Medulla oblongata (tissue), 1 donor: Measurements from ENCODE around the gene C12orf57.

Experiments used
- DNase-seq: peaks from one replicate; pipeline ENCODE4 v3.0.0-alpha.2; 2015; ENCODE audit errors: extremely low spot score

Gene C12orf57

DNA sequence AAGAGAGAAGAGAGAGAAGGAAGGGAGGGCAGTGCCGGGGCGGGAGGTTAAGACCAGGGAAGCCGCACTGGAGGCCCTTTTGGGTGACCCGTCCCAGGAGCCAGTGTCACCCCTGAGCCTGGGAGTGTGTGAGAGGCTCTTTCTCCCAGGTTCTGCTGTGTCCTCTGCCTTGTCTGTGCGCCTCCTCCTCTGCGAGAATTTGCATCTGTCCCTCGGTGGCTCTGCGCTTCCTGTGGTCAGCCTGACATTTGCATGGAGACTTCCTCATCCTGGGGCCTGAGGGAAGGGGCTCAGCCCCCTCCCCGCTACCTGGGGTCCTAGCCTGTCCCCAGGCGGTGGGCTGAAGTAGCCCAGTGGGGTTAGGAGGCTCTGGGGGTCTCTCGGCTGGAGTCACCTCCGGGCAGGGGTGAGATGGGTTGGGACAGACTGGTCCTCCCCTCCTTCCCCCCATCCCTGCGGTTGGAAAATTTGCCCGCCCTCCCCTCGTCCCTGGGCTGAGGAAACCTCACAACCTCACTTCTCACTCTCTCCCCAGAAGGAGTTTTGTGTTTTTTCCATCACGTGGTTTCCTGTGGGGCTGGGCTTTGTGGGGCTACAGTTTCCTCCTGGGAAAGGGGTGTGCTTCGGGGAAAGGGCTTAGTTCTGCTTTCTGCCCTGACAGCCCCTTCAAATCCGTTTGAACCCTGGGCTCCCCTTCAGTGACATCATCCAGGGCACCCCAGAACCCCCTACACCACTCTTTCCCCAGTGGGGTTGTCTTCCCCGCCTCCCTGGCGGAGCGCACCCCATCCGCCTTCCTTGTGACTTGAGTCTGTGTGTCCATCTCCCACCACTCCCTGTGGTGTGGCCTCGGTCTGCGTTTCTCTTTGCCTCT, 9.9 kb downstream of the C12orf57 start:
- DNase-seq = peak; percentile 89

DNA sequence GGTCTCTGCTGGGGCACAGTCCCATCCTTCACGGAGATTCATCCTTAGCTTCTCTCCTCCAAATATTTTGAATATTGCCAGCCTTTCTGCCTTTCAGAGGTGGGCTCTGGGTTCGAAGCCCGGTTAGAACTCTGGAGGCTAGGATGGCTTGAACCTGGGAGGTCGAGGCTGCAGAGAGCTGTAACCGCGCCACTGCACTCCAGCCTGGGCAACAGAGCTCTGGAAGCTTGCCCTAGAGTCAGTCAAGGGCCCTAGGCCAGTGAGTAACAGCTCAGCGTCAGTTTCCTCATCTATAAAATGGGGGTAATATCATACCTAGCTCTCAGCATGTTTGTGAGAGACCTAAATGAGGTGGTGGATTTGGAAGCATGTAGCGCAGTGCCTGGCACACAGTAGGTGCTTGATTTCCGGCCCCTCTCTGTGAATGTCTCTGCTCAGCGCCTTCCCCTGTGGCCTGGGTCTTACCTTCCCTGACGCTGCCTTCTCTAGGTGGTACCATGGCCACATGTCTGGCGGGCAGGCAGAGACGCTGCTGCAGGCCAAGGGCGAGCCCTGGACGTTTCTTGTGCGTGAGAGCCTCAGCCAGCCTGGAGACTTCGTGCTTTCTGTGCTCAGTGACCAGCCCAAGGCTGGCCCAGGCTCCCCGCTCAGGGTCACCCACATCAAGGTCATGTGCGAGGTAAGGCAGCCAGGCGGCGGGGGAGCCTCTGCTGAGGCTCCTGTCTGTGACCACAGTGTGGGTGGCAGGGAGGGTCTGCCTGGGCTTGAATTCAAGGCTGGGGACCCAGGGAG, 10.7 kb downstream of the C12orf57 start:
- DNase-seq = no peak

DNA sequence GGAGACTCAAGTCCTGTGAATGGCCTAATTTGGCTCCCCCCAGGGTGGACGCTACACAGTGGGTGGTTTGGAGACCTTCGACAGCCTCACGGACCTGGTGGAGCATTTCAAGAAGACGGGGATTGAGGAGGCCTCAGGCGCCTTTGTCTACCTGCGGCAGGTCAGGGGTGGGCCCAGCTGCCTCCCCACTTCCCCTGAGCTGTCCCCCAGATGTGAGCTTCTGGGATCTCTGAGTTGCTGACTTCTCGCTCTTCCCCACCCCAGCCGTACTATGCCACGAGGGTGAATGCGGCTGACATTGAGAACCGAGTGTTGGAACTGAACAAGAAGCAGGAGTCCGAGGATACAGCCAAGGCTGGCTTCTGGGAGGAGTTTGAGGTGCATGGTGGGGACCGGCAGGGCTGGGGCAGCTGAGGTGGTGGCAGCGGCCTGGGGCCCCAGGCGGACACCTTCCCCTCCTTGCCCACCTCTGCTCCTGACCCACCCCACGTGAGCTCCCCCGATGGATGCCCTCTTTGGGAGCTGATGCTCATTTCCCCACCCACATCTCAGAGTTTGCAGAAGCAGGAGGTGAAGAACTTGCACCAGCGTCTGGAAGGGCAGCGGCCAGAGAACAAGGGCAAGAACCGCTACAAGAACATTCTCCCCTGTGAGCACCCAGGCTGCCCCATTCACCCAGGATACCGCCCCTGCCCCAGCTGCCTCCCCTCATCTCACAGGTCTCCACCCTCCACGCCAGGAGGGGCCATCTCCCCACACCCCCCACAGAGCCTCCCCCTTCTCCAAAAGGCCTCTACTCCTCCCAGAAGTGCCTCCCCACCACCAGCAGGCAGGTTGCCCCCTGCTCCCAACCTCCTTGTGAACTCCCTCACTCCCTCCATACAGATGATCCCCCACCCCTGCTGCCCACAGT, 11.5 kb downstream of the C12orf57 start:
- DNase-seq = no peak

DNA sequence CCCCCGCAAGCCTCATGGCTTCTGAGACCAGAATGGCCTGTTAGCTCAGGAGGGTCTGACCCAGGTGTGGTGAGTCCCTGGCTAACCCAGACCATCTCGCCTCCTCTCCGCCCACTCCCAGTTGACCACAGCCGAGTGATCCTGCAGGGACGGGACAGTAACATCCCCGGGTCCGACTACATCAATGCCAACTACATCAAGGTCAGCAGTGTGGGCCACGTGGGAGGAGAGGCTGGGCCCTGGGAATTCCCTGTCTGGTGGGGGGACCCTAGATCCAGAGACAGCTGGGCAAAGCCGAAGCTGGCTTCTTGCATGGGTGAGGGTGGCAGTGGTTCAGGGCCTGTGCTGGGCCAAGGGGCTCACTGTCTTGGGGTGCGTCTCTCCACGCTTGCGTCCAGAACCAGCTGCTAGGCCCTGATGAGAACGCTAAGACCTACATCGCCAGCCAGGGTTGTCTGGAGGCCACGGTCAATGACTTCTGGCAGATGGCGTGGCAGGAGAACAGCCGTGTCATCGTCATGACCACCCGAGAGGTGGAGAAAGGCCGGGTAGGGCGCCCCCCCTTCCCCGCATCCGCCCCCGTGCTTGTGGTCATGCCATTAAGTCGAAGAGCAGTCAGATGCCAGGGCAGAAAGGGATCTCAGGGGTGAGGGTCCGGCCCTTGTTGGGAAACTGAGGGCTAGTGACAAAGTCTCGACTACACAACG, 12.4 kb downstream of the C12orf57 start:
- DNase-seq = no peak

DNA sequence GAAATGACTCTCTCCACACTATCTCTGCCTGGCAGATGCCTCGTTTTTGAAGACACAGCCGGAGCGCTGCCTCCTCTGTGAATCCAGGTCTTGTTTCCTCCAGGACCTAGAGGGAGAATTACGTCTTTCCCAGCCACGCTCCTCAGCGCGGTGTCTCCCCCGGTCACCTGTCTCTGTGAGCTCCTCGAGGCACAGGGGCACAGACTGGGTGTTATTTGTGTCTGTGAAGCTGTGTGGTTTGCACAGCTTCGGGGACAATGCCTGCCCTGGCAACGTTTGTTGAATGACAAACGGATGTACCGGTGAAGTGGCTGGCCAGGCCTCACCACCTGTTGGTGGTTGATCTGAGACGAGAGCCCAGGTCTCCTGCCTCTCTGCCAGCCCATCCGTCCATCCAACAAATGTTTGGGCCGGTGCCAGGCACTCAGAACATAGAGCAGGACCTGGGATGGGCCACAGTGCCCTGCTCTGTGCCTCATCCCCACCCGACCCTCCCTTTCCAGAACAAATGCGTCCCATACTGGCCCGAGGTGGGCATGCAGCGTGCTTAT, 13.4 kb downstream of the C12orf57 start:
- DNase-seq = no peak

DNA sequence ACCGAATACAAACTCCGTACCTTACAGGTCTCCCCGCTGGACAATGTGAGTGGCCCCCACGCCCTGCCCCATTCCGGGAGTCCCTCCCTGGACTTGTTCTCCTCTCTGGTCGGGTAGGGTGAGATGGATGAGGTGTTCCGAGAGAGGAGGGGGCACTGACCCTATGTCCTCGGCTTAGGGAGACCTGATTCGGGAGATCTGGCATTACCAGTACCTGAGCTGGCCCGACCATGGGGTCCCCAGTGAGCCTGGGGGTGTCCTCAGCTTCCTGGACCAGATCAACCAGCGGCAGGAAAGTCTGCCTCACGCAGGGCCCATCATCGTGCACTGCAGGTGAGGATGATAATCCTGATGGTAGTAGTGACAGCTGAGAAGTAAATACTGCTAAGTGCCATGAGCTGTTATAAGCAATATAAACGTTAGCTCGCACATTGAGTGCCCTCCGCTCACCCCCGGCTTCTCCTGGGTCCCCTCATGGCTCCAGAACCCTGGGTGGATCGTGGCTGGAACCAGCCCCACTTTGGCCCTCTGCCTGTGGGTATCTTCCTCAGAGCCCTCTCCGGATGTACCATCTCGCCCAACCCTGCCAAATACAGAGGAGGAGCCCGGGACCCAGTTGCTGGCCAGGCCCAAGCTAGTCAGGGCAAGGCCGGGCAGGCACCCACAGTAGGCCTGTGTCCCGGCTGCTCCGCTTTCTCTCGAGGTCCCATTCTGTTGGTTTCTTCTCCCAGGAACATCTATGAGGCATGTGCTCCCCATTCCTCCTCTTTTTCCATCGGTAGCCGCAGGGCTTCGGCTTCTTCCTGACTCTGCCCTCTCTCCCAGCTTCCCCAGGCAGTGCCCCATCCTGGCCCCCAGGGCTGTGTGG, 14.2 kb downstream of the C12orf57 start:
- DNase-seq = no peak

DNA sequence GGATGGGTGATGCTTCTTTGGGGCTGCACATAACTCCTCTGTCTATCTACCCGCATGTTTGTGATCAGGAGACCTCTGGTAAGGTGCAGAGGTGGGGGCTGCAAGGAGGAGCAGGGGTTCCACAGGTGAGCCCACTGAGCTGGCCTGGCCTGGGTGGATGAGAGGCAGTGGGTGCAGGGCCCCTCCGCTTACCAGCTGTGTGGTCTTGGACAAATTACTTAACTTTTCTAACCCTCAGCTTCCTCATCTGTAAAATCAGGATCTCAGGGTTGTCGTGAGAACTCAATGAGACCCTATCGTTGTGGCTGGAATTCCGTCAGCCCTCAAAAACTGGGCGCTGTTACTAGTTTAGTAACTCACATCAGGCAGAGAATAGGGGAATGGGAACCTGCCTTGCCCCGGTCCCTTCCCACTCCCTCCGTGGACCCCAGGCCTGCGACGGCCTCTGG, 14.8 kb downstream of the C12orf57 start:
- DNase-seq = no peak

DNA sequence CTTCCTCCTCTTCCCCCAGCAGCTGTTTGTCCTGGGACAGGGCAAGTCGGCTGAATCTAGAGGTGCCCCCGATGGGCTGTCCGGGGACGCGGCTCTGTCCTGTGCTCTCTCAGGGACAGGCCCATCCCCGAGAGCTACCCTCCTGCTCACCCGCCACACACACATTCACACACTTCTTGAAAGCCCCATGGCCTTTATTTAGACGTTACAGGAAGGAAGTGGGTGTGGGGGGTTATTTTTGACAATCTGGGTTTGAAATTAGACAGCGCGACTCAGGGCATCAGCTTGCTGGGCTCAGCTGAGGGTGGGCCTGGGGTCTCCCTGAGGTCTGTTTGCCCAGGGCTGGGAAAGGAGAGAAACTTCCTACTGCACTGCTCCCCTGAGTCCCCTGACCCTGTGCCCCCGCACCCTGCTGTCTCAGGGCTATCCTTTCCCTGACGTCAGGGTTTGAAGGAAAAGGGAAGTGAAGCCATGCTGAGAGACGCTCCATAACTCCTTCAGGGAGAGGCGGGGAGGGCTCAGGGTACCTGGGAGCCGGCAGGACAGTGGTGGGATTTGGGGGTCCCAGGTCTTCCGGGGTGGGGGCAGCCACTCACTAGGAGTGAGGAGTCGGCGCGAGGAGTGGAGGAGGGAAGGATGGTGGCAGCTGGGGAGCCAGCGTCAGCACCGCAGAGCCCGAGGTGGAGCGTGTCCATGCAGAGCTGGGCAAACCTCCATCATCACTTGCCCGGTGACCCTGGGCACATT, 15.4 kb downstream of the C12orf57 start:
- peak; percentile 76 for DNase-seq

DNA sequence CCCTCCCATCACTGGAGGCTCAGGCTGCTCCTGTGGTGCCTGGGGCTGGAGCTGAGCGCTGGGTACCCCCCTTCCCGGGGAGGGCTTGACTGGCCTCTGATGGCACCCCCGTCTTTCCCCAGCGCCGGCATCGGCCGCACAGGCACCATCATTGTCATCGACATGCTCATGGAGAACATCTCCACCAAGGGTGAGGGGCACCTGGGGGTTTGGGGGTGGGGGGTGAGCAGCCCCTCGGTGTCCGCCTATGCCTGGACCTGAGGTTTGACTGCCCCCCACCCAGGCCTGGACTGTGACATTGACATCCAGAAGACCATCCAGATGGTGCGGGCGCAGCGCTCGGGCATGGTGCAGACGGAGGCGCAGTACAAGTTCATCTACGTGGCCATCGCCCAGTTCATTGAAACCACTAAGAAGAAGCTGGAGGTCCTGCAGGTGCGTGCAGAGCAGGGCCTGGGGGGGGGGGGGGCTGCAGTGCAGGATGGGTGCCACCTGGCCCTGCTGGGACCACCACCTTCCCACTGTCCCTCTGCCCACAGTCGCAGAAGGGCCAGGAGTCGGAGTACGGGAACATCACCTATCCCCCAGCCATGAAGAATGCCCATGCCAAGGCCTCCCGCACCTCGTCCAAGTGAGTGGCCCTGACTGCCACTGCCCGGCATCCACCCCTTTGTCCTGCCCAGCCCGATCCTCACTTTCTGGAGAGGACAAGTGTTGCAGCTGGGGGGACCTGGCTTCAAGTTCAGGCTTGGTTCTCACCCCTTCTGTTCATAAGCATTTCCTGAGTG, 16.2 kb downstream of the C12orf57 start:
- no peak for DNase-seq

DNA sequence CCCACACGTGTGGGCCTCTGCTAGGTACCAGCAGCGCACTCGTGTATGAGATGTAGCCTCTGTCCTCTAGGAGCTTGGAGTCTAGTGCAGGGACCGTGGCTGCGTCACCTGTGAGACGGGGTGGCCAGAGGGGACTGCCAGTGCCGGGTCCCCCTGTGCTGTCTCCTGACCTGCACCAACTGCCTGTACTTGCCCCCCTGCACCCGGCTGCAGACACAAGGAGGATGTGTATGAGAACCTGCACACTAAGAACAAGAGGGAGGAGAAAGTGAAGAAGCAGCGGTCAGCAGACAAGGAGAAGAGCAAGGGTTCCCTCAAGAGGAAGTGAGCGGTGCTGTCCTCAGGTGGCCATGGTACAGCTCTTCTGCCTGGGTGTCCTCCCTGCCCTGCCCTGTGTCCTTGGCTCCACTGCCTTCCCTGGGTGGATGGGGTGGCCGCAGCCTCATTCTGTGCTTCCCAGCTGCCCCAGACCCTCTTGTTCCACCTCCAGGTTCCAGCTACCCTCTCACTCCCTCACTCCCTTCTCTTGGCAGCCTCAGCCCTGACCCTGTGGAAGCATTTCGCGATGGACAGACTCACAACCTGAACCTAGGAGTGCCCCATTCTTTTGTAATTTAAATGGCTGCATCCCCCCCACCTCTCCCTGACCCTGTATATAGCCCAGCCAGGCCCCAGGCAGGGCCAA, 16.9 kb downstream of the C12orf57 start:
- DNase-seq = no peak

DNA sequence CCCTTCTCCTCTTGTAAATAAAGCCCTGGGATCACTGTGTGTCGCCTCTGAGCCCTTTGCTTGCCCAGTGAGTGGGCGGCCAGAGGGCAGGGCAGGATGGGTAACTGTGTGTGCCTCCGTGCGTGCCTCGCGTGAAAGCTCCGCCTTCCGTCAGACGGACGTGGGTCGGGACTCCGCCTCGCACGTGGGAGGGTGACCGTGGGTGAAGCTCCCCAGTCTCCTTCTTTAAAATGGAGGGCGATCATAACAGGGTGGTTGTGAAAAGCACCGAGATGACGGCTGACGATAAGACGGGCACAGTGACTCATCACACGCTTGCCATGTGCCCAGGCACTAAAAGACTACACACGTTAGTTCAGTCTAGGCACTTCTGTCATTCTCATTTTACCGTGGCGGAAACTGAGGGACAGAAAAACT, 17.5 kb downstream of the C12orf57 start:
- DNase-seq = no peak

DNA sequence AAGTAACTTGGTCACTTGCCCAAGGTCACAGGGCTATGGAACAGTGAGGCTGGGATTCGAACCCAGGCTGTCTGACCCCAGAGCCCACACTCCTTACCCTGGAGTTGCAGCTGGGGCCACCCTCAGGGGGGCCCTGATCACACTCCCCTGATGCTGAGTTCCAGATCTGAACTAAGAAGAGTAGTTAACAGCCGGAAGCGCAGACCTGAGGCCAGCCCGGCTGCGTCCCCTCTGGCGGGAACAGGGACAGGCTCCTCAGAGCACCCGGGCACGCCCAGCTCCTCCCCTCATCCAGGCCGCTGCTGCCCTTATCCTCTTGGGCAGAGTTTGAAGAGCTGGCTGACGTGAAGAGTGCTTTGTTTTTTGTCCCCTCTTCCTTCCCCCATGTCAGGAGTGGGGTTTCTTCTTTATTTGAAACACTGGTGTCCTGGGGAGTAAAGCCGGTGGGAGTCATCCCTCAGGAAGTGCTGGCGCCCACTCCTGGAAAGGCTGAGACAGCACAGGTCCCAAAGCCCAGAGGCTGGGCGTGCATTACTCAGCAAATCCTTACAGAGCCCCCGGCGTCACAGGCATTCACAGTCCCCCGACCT, 18.0 kb downstream of the C12orf57 start:
- DNase-seq = peak; percentile 58

DNA sequence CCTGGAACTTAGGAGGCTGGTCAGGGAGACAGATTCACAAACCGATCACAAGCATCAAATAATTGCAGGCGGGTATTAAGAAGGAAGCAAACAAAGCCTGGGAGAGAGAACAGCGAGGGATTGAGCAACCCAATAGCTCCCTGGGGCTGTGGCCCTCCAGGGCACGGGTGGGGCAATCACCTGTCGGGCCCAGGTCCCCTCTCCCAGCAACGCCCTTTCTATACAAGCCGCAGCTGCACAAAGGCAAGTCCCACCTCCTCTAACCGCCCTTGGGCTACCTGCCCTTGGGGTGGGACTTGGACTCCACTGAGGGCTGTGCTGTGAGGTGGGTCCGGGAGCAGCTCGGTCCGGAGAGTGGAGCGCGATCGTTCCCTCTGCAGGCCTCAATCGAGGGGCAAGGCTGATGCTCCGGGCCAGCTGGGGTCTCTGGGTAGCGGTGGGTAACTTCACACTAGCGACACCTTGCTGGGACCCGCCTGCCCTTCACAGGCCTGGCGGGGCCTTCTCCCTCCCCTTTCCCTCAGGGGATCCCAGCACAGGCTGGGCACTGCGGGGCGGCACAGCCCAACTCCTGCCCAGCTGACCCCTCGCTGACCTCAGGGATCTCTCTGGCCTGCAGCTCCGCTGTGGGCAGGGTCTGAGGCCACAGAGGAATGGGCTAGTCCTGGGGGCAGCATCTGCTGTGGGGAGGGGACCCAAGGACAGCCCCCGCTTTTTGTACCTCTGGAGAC, 18.6 kb downstream of the C12orf57 start:
- no peak for DNase-seq

DNA sequence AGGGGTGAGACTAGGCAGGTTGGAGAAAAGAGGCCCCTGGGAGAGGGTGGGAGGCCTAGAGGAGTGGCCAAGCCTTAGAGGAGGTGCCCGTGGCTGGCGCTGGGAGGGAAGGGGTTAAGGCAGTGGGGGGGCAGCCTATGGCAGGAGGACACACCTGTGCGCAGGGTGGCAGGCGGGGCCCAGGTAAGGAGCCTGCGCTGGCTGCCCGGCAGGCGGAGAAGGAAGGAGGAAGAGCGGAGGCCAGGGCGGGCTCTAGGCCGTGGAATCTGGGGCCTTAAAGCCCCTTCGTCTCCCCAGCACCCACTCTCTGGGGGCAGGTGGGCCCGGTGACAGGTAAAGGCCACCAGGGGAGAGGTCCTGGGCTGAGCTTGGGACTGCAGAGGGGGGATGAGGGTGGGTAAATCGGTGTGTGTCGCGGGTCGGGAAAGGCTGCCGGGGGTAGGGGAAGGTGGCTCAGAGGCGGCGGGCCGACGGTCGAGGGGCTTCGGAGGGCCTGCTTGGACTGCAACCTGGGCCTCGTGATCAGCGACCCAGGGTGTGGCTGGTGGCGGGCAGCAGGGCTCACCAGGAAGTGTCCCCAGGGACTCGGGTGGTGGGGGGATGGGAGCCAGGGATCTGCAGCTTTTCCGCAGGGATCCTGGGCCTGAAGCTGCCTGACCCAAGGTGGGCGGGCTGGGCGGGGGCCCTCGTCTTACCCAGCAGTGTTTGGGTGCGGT, 19.4 kb downstream of the C12orf57 start:
- no peak for DNase-seq

DNA sequence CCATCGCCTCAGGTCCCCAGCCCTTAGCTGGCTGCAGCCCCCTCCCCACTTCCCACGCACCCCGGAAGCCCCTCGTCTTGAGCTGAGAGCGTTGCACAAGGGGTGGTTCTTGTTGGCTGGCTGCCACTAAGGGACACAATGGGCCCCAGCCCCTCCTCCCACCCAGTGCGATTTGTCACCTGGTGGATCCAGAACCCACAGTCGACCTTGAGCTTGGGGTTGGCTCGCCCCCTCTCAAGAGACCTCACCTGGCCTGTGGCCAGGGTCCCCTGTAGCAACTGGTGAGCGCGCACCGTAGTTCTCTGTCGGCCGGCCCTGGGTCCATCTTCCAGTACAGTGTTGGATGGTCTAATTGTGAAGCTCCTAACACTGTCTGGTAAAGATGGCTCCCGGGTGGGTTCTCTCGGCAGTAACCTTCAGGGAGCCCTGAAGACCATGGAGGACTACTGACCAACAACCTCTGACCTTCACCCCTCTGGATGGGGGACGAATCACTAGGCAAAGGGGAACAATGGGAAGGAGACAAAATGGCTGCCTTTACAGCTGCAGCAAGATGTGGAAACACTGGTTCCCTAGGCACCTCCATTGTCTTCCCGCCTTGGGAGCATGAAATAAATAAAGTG, 20.1 kb downstream of the C12orf57 start:
- DNase-seq = no peak
